Gastrocnemius medialis (tissue), 4 donors: Measurements from ENCODE around the gene MAP1LC3C. TPM values are rescaled to one million over a fixed set of nuclear protein-coding genes. Genes with fewer than 3 reads are reported as not detected.

Experiments
- ATAC-seq, 2 donors: fragments of 150-250 bp; one replicate each; pipeline ENCODE4 v1.9.1; 2016
- DNase-seq, 2 donors: peaks; one replicate each; pipeline ENCODE4 v3.0.0-alpha.2; 2019
- H3K27ac ChIP-seq, 4 donors: fragments of 200-600 bp; sonication (generic); 1 replicate in 1 of 4; 2 replicates in 3 of 4; pipeline ENCODE4 v1.5.1; 2016 to 2018; ENCODE audit warnings: mild to moderate bottlenecking in 2 of 4, moderate library complexity in 1 of 4
- H3K27me3 ChIP-seq, 3 donors: fragments of 200-600 bp; sonication (generic) in 2 of 3; 1 replicate in 1 of 3; 2 replicates in 2 of 3; pipeline versions ENCODE4 v1.5.1 to v1.6.0; 2016 to 2019; ENCODE audit warnings: mild to moderate bottlenecking in 1 of 3, moderate library complexity in 1 of 3
- H3K36me3 ChIP-seq, 2 donors: fragments of 200-600 bp; sonication (generic) in 1 of 2; one replicate each; pipeline ENCODE4 v1.5.1; 2017 to 2018
- H3K4me1 ChIP-seq, 2 donors: fragments of 200-600 bp; sonication (generic) in 1 of 2; one replicate each; pipeline ENCODE4 v1.5.1; 2016 to 2017; ENCODE audit warnings: mild to moderate bottlenecking in 2 of 2
- H3K4me3 ChIP-seq, 4 donors: fragments of 200-600 bp; sonication (generic) in 3 of 4; 1 replicate in 1 of 4; 2 replicates in 3 of 4; pipeline ENCODE4 v1.5.1; 2016 to 2019; ENCODE audit warnings: mild to moderate bottlenecking in 2 of 4
- H3K9me3 ChIP-seq, 3 donors: fragments of 200-600 bp; sonication (generic) in 2 of 3; 1 replicate in 1 of 3; 2 replicates in 2 of 3; pipeline ENCODE4 v1.5.1; 2016 to 2019
- POLR2A ChIP-seq, 2 donors: fragments of 450-650 bp; IDR thresholded peaks; one replicate each; pipeline ENCODE4 v1.6.1; 2017; ENCODE audit warnings: antibody characterized with exemption in 2 of 2, mild to moderate bottlenecking in 2 of 2, moderate library complexity in 2 of 2
- in situ Hi-C, 4 donors: fragments of 200-750 bp; cut with MboI; loops; one replicate each; pipeline versions ENCODE4 v1.15.0 to v1.8.0; 2017; ENCODE audit warnings: low sequenced_read_pairs in 4 of 4
- intact Hi-C: fragments of 100-400 bp; cut with DNase I; formaldehyde crosslinking; loops from one replicate; pipeline ENCODE4 v1.15.1; 2023; ENCODE audit warnings: low total_unique reads
- total RNA-seq, 4 donors: library from RNA; depleted of rRNA; stranded (reverse); fragments of >200 nt; gene quantifications; one replicate each; pipeline versions ENCODE4 v1.1.0 to v1.2.3, GENCODE V29; 2016
- TF ChIP-seq, protein P1 (sequence below), 5 experiments: fragments of 450-650 bp in 3 of 5; fragments of 200-600 bp in 2 of 5; sonication (generic) in 2 of 5; IDR thresholded peaks in 4 of 5; conservative IDR thresholded peaks in 1 of 5; 1 replicate in 4 of 5; 2 replicates in 1 of 5; pipeline ENCODE4 v1.5.1; 2016 to 2019; ENCODE audit warnings: antibody characterized with exemption in 5 of 5, mild to moderate bottlenecking in 3 of 5, moderate library complexity in 3 of 5

The MAP1LC3C gene
- total RNA-seq, 4 donors from 2014 or later, result 1.1 to 31.5 (median 3.5) TPM

DNA sequence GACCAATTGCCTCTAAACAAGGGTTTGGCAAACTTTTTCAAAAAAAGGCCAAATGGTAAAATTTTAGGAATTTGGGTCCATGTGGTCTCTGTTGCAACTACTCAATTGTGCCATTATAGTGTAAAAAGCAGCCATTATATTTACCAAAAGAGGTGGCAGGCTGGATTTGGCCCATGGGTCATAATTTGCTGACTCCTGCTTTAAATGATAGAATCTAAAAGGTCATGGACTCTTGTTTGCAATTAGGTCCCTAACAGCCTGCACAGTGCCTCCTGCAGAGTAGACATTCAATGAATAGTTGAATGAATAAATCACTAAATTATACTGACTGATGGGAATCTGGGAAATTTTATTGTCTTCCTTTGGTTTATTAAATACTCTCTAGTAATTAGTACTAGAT, 35.2 kb downstream of the MAP1LC3C start:
- H3K27ac ChIP-seq, result no peak overlapping the region
- in situ Hi-C loops (no loop called here), intact Hi-C loops (no loop called here)
- ATAC-seq (no peak), DNase-seq (no peak)
- H3K36me3 ChIP-seq, result no peaks in the 10 kb centered on the region
- no peaks in the 10 kb centered on the region for H3K27me3 ChIP-seq
- no peak overlapping the region for H3K4me3 ChIP-seq
- TF ChIP-seq, protein P1, sequence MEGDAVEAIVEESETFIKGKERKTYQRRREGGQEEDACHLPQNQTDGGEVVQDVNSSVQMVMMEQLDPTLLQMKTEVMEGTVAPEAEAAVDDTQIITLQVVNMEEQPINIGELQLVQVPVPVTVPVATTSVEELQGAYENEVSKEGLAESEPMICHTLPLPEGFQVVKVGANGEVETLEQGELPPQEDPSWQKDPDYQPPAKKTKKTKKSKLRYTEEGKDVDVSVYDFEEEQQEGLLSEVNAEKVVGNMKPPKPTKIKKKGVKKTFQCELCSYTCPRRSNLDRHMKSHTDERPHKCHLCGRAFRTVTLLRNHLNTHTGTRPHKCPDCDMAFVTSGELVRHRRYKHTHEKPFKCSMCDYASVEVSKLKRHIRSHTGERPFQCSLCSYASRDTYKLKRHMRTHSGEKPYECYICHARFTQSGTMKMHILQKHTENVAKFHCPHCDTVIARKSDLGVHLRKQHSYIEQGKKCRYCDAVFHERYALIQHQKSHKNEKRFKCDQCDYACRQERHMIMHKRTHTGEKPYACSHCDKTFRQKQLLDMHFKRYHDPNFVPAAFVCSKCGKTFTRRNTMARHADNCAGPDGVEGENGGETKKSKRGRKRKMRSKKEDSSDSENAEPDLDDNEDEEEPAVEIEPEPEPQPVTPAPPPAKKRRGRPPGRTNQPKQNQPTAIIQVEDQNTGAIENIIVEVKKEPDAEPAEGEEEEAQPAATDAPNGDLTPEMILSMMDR (IDR thresholded peaks at IDR 0.05 in 4 of 5, conservative IDR thresholded peaks at IDR 0.05 in 1 of 5), result no peak
- no peak for TF ChIP-seq POLR2A (IDR thresholded peaks at IDR 0.05)
- H3K4me1 ChIP-seq, result no peaks in the 10 kb centered on the region
- no peaks in the 10 kb centered on the region for H3K9me3 ChIP-seq

DNA sequence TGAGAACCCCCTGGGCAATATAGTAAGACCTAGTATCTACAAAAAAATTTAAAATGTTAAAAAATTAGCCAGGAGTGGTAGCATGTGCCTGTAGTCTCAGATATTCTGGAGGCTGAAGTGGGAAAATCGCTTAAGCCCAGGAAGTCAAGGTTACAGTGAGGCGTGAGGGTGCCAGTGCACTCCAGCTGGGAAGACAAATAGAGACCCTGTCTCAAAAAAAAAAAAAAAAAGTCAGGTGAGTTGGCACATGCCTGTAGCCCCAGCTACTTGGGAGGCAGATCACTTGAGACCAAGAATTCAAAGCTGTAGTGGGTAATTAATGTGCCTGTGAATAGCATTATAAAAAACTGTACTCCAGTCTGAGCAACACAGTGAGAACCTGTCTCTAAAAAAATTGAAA, 36.7 kb downstream of the MAP1LC3C start:
- no peak for ATAC-seq
- intact Hi-C loops (no loop called here), in situ Hi-C loops (no loop called here)
- Histone ChIP-seq H3K4me3 (no peak overlapping the region), H3K4me1 (no peaks in the 10 kb centered on the region), H3K27ac (no peak overlapping the region), H3K27me3 (no peaks in the 10 kb centered on the region), H3K36me3 (no peaks in the 10 kb centered on the region), H3K9me3 (no peaks in the 10 kb centered on the region)
- TF ChIP-seq, protein P1 (IDR thresholded peaks at IDR 0.05 in 4 of 5, conservative IDR thresholded peaks at IDR 0.05 in 1 of 5), result no peak
- no peak for TF ChIP-seq POLR2A (IDR thresholded peaks at IDR 0.05)
- DNase-seq, result no peak

DNA sequence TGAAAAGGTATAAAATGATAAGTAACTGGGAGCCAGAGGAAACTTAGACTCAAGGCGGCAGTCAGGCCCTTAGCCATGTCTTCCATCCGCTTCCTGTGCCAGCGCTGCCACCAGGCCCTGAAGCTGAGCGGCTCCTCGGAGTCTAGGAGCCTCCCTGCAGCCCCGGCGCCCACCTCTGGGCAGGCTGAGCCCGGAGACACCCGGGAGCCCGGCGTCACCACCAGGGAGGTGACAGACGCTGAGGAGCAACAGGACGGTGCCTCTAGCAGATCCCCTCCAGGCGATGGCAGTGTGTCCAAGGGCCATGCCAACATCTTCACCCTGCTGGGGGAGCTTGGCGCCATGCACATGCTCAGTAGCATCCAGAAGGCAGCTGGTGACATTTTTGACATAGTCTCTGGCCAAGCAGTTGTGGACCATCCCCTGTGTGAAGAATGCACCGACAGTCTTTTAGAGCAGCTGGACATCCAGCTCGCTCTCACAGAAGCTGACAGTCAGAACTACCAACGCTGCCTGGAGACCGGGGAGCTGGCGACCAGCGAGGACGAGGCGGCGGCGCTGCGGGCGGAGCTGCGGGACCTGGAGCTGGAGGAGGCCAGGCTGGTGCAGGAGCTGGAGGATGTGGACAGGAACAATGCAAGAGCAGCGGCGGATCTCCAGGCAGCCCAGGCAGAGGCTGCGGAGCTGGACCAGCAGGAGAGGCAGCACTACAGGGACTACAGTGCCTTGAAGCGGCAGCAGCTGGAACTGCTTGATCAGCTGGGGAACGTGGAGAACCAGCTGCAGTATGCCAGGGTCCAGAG, 41.0 kb downstream of the MAP1LC3C start, which contains the start of gene BECN2:
Gene BECN2 (plus strand): TSS at position 76 of the 803 bp plus-strand sequence. CDS start 0 bp downstream, at position 76.
- no peaks in the 10 kb centered on the region for H3K4me1 ChIP-seq
- H3K27ac ChIP-seq, result no peak within 1 kb of the TSS
- in situ Hi-C loops, result no loop called here
- ATAC-seq (no peak), DNase-seq (no peak)
- intact Hi-C loops, result no loop called here
- no peak for TF ChIP-seq POLR2A (IDR thresholded peaks at IDR 0.05)
- TF ChIP-seq, protein P1 (IDR thresholded peaks at IDR 0.05 in 4 of 5, conservative IDR thresholded peaks at IDR 0.05 in 1 of 5), result no peak
- H3K9me3 ChIP-seq, result no peaks in the 10 kb centered on the region
- no peaks in the 10 kb centered on the region for H3K27me3 ChIP-seq
- no peak within 1 kb of the TSS for H3K4me3 ChIP-seq
- no peaks in the 10 kb centered on the region for H3K36me3 ChIP-seq

DNA sequence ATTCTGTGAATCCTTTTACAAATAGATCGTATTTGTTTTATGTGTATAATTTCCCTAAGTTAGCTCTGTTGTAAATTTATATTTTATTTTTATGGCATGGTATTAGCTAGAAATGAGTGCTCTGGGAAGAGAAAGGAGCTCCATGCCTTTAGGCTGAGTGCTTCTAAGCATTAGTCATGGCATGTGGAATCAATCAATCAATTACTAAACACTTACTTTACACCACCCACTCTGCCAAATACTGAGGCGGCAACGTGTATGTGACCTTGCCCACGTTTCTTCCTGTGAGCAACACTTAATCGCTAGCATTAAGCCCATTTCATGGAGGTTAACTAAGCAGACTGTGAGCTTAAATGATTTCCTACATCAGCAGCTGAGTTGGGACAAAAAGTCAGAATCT, 48.5 kb downstream of the MAP1LC3C start:
- TF ChIP-seq POLR2A (IDR thresholded peaks at IDR 0.05), result no peak
- TF ChIP-seq, protein P1 (IDR thresholded peaks at IDR 0.05 in 4 of 5, conservative IDR thresholded peaks at IDR 0.05 in 1 of 5), result no peak
- no peak for DNase-seq
- no peak overlapping the region for H3K27ac ChIP-seq
- intact Hi-C loops (no loop called here), in situ Hi-C loops (no loop called here)
- ATAC-seq, result no peak
- H3K4me3 ChIP-seq, result no peak overlapping the region
- no peaks in the 10 kb centered on the region for H3K4me1 ChIP-seq
- H3K27me3 ChIP-seq, result no peaks in the 10 kb centered on the region
- no peaks in the 10 kb centered on the region for H3K9me3 ChIP-seq
- H3K36me3 ChIP-seq, result no peaks in the 10 kb centered on the region
